ENCODE results near the gene BRD9. TPM values are rescaled to one million over a fixed set of nuclear protein-coding genes. Genes with fewer than 3 reads are reported as not detected.

BRD9 gene
- total and polyA plus RNA-seq, 2 donors (not counting 3 experiments of a cell fraction or from before 2014, with no cell fraction given) = 17.6 to 67.6 TPM

GRCh38 chr5:873328-873727 lies 19.3 kb downstream of the BRD9 start:
- no TSS peak for BruUV-seq (replicated peaks)
- Histone ChIP-seq H3K27me3 (ENCODE audit: control insufficient read depth in 2 of 2, insufficient read depth in 2 of 2, low read length in 2 of 2) (no peaks in the 10 kb centered on the region), H3K9ac (replicated peaks; ENCODE audit: extremely low read depth, insufficient read depth, low read length) (no peak overlapping the region), H3K36me3 (ENCODE audit: control insufficient read depth in 2 of 2, extremely low read depth in 1 of 2, insufficient read depth in 2 of 2, low read length in 2 of 2) (peaks cover 23 to 59% of the 10 kb centered on the region in 2 experiments), H3K9me3 (replicated peaks; ENCODE audit: control insufficient read depth, insufficient read depth, low read length) (no peaks in the 10 kb centered on the region), H3K4me2 (ENCODE audit: insufficient read depth, low read length) (no peak overlapping the region), H3K4me3 (replicated peaks in 1 of 3; ENCODE audit: insufficient read depth in 1 of 3, low read depth in 1 of 3, low read length in 3 of 3) (no peak overlapping the region), H3K9me1 (replicated peaks; ENCODE audit: control insufficient read depth, extremely low read depth, insufficient read depth, low read length) (no peaks in the 10 kb centered on the region), H3K4me1 (ENCODE audit: control insufficient read depth, extremely low read depth, insufficient read depth, low read length) (peaks cover 18% of the 10 kb centered on the region), H3K27ac (ENCODE audit: insufficient read depth, low read depth, low read length) (no peak overlapping the region), H3K79me2 (ENCODE audit: control insufficient read depth, insufficient read depth, low read length) (no peaks in the 10 kb centered on the region), H4K20me1 (replicated peaks; ENCODE audit: control insufficient read depth, extremely low read depth, insufficient read depth, low read length) (no peaks in the 10 kb centered on the region), H2AFZ (ENCODE audit: low read depth, low read length) (no peak overlapping the region)
- no peak for FAIRE-seq
- DNase-seq (ENCODE audit: low read depth, low spot score) = peak; percentile 14
- intact Hi-C loops (cut with micrococcal nuclease) (loop anchor here (2.0 kb wide), 1 partner anchor 19 kb away; the partner anchor contains the start of genes BRD9 and TRIP13), dilution Hi-C loops (cut with MboI; ENCODE audit: extremely low pct_ligation_motif_present, low sequenced_read_pairs) (no loop called here)
- CTCF ChIA-PET = interaction anchor here (1.0 to 2.2 kb wide), 3 partner anchors 28 to 427 kb away, joined by 3 to 7 read pairs (median 4); no protein-coding TSS in a partner anchor
- TF ChIP-seq FOS (IDR thresholded peaks at IDR 0.05; ENCODE audit: borderline replicate concordance, insufficient read depth, low read length) (no peak), POLR2A (IDR thresholded peaks at IDR 0.05; ENCODE audit: low read depth, low read length) (no peak), EZH2 (IDR thresholded peaks at IDR 0.05; ENCODE audit: borderline replicate concordance, low read depth, low read length, severe bottlenecking) (no peak), MAX (IDR thresholded peaks at IDR 0.05; ENCODE audit: insufficient read depth, insufficient read length) (no peak), GATA2 (IDR thresholded peaks at IDR 0.05; ENCODE audit: insufficient read depth, insufficient read length, low read depth, low read length) (no peak), JUN (IDR thresholded peaks at IDR 0.05; ENCODE audit: borderline replicate concordance, insufficient read depth, insufficient read length, low read depth) (no peak), POLR2AphosphoS5 (IDR thresholded peaks at IDR 0.05; ENCODE audit: insufficient read depth, low read depth, low read length) (no peak), CTCF (IDR thresholded peaks at IDR 0.05; ENCODE audit: extremely low read depth in 1 of 2, insufficient read depth in 1 of 2, low read depth in 1 of 2, low read length in 2 of 2) (no peak), MYC (IDR thresholded peaks at IDR 0.05; ENCODE audit: low read depth, low read length) (no peak)
- POLR2A ChIA-PET = no interaction called here

Data from endothelial cell of umbilical vein (primary cell).